Heart right ventricle (tissue), 16 donors: ENCODE data around the gene GON4L. TPM values are rescaled to one million over a fixed set of nuclear protein-coding genes. Genes with fewer than 3 reads are reported as not detected.
"Not testable (repeated sequence)": the region's sequence is repeated elsewhere in the genome, so short reads cannot be mapped to it uniquely, and the experiment has no call there.

Experiments
- ATAC-seq, 8 donors: fragments of 200-7000 bp; cut with Tn5 transposase; one replicate each; pipeline ENCODE4 v1.9.1; 2020; ENCODE audit warnings: mild to moderate bottlenecking in 8 of 8, moderate library complexity in 8 of 8, moderate number of reproducible peaks in 1 of 8
- DNase-seq, 2 donors: peaks; one replicate each; pipeline ENCODE4 v3.0.0-alpha.2; 2020
- H3K27ac ChIP-seq, 10 donors: fragments of 200-600 bp; sonication (generic) in 2 of 10; one replicate each; pipeline versions ENCODE4 v1.5.0 to v1.8.0; 2020 to 2022; ENCODE audit warnings: mild to moderate bottlenecking in 3 of 10
- H3K27me3 ChIP-seq, 7 donors: fragments of 200-600 bp; one replicate each; pipeline ENCODE4 v1.8.0; 2021 to 2022; ENCODE audit warnings: mild to moderate bottlenecking in 2 of 7
- H3K36me3 ChIP-seq, 9 donors: fragments of 200-600 bp; sonication (generic) in 1 of 9; one replicate each; pipeline versions ENCODE4 v1.5.0 to v1.8.0; 2020 to 2022; ENCODE audit warnings: mild to moderate bottlenecking in 2 of 9
- H3K4me1 ChIP-seq, 9 donors: fragments of 200-600 bp; sonication (generic) in 1 of 9; one replicate each; pipeline versions ENCODE4 v1.5.0 to v1.8.0; 2020 to 2022; ENCODE audit warnings: mild to moderate bottlenecking in 4 of 9
- H3K4me3 ChIP-seq, 10 donors: fragments of 200-600 bp; sonication (generic) in 2 of 10; one replicate each; pipeline versions ENCODE4 v1.5.0 to v1.8.0; 2020 to 2022; ENCODE audit warnings: mild to moderate bottlenecking in 7 of 10, moderate library complexity in 2 of 10
- H3K9me3 ChIP-seq, 11 donors: fragments of 200-600 bp in 10 of 11; sonication (generic) in 2 of 11; one replicate each; pipeline versions ENCODE4 v1.5.0 to v1.8.0; 2013 to 2022; ENCODE audit warnings: mild to moderate bottlenecking in 2 of 11, control low read depth in 1 of 11, moderate library complexity in 1 of 11
- WGBS, 2 donors: extraction: QIAGEN DNeasy Blood & Tissue Kit; methylation state at CpG; one replicate each; pipeline ENCODE4 v1.1.7; 2013; ENCODE audit warnings: inconsistent platforms in 1 of 2; 5-methylcytosine and 5-hydroxymethylcytosine counted together
- intact Hi-C, 10 donors: fragments of 100-400 bp; cut with DNase I; formaldehyde crosslinking; loops; one replicate each; pipeline versions ENCODE4 v1.11.1 to v1.14.2; 2022
- polyA plus RNA-seq, 2 donors: library from polyadenylated mRNA; stranded (reverse); fragments of 200-250 nt; gene quantifications; one replicate each; pipeline ENCODE4 v1.2.3, GENCODE V29; 2013
- total RNA-seq, 10 donors: library from RNA; stranded (reverse); fragmentation: NEBNext Ultra II Directional in 3 of 10; extraction: Animal tissue kit (Norgen Biotek cat#: 25700) in 3 of 10; gene quantifications; one replicate each; pipeline versions ENCODE4 v1.2.1 to v1.2.4, GENCODE V29; 2021 to 2023
- TF ChIP-seq, protein P1 (sequence below), 9 donors: fragments of 200-600 bp; sonication (generic) in 2 of 9; IDR thresholded peaks; one replicate each; pipeline versions ENCODE4 v1.5.0 to v1.8.0; 2021 to 2022; ENCODE audit warnings: antibody characterized with exemption in 9 of 9, mild to moderate bottlenecking in 5 of 9, moderate library complexity in 1 of 9
- donor health status: Arrhythmogenic right ventricular cardiomyopathy.
- donor health status: ischemic (EF 13 %, LVEDD 7.1; RV severe dilation, severe dysfunction).
- donor health status: healthy with polysubstance abuse.
- donor health status: DM: no; HTN: yes; CAD: no.
- donor health status: DM: no; HTN: no; CAD: no.
- donor health status: ischemic (EF 25% LVEDD 6.9; RV normal size, moderate dysfunction).
- donor health status: ischemic (EF 25% LVEDD 5.7; RV mildly dilated, moderate dysfunction).
- donor health status: healthy.
- donor health status: DM: yes; HTN: yes; CAD: no.
- donor health status: Ischemic cardiomyopathy.
- donor health status: ischemic (EF 35%, LVEDD 5.7; RV mildly dilated, moderate dysfunction).
- donor health status: nonischemic (EF 11% LVEDD 7.7; RV severe dilation, severe dysfunction).
- donor health status: DM: yes; HTN: yes; CAD: no.
- donor health status: PGD.
- donor health status: ischemic (EF 29% LVEDD 5.4; RV normal size, mild dysfunction).
- donor health status: nonischemic (EF 23%, LVEDD 6.1; RV moderate dilation, normal function).

Gene GON4L
- total and polyA plus RNA-seq, 12 donors, result 8.8 to 30.7 (median 26.7) TPM

DNA sequence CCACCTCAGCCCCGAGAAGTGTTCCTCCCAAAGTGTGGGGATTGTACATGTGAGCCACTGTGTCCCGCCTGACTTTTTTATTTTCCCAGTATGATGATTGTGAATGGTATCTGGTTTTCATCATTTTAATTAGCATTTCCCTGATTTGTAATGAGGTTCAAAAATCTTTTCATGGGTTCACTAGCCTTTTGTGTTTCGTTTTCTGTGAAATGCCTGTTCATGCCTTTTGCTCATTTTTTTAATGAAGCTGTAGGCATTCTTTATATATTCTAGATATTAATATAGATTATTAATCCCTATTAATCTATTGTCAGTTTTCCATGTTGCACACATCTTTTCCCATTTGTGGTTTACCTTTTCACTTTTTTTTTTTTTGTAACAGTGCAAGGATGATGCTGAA is 147.6 kb downstream of the GON4L start:
- DNase-seq (no peak), ATAC-seq (no peak)
- H3K4me1 ChIP-seq, result peaks cover 2 to 15% (median 10%) of the 10 kb centered on the region in 9 donors

DNA sequence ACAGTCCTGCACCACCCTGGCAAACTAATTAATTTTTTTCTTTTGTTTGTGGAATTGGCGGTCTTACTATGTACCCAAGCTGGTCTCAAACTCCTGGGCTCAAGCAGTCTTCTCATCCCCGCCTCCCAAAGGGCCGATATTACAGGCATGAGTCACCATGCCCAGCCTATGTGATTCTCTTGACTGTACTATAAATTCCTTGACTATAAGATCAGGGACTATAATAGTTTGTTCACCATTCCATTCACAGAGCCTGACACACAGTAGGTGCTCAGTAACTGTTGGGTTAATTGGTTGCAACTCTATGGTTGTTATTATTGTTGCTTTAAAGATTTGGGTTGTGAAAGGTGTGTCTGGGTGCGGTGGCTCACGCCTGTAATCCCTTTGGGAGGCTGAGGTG is 150.9 kb downstream of the GON4L start:
- Histone ChIP-seq H3K36me3 (peaks cover 0 to 21% (median 0%) of the 10 kb centered on the region in 9 donors), H3K4me1 (peaks cover 0 to 22% (median 0%) of the 10 kb centered on the region in 9 donors), H3K9me3 (peaks cover 0 to 4% (median 0%) of the 10 kb centered on the region in 11 donors), H3K4me3 (no peak overlapping the region), H3K27me3 (no peaks in the 10 kb centered on the region), H3K27ac (no peak overlapping the region)
- TF ChIP-seq, protein P1, sequence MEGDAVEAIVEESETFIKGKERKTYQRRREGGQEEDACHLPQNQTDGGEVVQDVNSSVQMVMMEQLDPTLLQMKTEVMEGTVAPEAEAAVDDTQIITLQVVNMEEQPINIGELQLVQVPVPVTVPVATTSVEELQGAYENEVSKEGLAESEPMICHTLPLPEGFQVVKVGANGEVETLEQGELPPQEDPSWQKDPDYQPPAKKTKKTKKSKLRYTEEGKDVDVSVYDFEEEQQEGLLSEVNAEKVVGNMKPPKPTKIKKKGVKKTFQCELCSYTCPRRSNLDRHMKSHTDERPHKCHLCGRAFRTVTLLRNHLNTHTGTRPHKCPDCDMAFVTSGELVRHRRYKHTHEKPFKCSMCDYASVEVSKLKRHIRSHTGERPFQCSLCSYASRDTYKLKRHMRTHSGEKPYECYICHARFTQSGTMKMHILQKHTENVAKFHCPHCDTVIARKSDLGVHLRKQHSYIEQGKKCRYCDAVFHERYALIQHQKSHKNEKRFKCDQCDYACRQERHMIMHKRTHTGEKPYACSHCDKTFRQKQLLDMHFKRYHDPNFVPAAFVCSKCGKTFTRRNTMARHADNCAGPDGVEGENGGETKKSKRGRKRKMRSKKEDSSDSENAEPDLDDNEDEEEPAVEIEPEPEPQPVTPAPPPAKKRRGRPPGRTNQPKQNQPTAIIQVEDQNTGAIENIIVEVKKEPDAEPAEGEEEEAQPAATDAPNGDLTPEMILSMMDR (IDR thresholded peaks at IDR 0.05), result no peak
- WGBS, 2 donors, result 94 to 95% methylated on average over 5 of the region's 5 CpGs
- intact Hi-C loops, result no loop called here
- ATAC-seq (no peak), DNase-seq (no peak)

More for the DNA sequence above, 147.6 kb downstream of the GON4L start:
- no peak overlapping the region for H3K4me3 ChIP-seq
- no peak overlapping the region for H3K27ac ChIP-seq
- WGBS, 2 donors, result 97 to 98% methylated on average over 3 of the region's 3 CpGs
- intact Hi-C loops, result no loop called here
- H3K36me3 ChIP-seq, result peaks cover 0 to 53% (median 0%) of the 10 kb centered on the region in 9 donors
- H3K9me3 ChIP-seq, result peaks cover 0 to 4% (median 0%) of the 10 kb centered on the region in 11 donors
- no peaks in the 10 kb centered on the region for H3K27me3 ChIP-seq
- TF ChIP-seq, protein P1 (IDR thresholded peaks at IDR 0.05), result no peak

DNA sequence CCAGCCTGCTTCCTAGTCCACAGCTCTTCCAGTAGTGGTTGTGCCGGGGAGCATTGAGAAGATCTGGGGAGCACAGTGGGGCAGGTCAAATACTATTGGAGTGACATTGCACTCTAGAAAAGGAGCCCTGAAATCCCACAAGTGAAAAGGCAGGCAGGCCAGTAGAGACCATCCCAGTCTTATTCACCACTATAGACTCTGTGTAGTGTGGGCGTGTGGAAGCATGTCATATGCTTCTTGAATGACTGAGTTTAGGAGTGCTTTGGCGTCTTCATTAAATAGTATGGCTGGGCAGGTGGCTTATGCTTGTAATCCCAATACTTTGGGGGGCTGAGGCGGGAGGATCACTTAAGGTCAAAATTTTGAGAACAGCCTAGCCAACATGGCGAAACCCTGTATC is 152.6 kb downstream of the GON4L start:
- WGBS, 2 donors, result 95 to 96% methylated on average over 4 to 5 of the region's 5 CpGs
- peaks cover 0 to 22% (median 0%) of the 10 kb centered on the region in 9 donors for H3K4me1 ChIP-seq
- H3K4me3 ChIP-seq, H3K27me3 ChIP-seq, DNase-seq, H3K36me3 ChIP-seq, intact Hi-C loops, H3K9me3 ChIP-seq, H3K27ac ChIP-seq: not testable (repeated sequence)
- peak in 1 of 8 donors; percentile 34 for ATAC-seq

DNA sequence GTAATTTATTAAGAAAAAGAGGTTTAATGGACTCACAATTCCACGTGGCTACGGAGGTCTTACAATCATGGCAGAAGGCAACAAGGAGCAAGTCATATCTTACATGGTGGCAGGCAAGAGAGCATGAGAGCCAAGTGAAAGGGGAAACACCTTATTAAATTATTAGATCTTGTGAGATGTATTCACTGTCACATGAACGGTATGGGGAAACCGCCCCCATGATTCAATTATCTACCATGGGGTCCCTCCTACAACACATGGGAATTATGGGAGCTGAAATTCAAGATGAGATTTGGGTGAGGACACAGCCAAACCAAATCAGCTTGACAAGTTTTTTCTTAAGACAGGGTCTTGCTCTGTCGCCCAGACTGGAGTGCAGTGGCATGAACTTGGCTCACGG is 153.8 kb downstream of the GON4L start:
- DNase-seq (no peak), ATAC-seq (no peak)
- 92 to 95% methylated on average over 6 of the region's 6 CpGs for WGBS, 2 donors

DNA sequence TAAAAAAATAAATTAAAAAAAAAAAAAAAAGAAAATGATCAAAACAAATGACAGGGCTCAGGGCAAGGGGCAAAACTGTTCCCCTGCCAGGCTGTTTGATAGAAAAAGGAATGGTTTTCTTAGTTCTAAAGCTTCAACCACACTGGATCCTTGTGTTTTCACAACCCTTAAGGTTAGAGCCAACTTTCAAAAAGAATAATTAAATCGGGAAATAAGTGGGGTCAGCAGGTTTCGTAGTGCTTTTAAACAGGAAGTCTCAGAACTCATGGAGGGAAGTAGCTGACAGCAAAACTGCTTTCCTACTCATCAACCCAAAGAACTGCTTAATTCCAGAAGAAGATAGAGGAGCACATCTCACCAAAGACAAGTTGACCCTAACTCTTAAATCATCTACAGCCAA is 155.3 kb downstream of the GON4L start:
- Histone ChIP-seq H3K4me1 (peaks cover 0 to 14% (median 2%) of the 10 kb centered on the region in 9 donors), H3K27ac (peak overlapping the region in 1 of 10 donors; percentile 44)
- H3K9me3 ChIP-seq, DNase-seq, H3K27me3 ChIP-seq, H3K4me3 ChIP-seq, H3K36me3 ChIP-seq, intact Hi-C loops: not testable (repeated sequence)
- 46 to 81% methylated on average over 2 of the region's 2 CpGs for WGBS, 2 donors
- peak in 2 of 8 donors; percentile 35 to 44 for ATAC-seq

More for the DNA sequence above, 153.8 kb downstream of the GON4L start:
- Histone ChIP-seq H3K4me1 (peaks cover 0 to 22% (median 0%) of the 10 kb centered on the region in 9 donors), H3K36me3 (no peaks in the 10 kb centered on the region), H3K9me3 (no peaks in the 10 kb centered on the region), H3K27me3 (no peaks in the 10 kb centered on the region), H3K4me3 (no peak overlapping the region), H3K27ac (no peak overlapping the region)
- TF ChIP-seq, protein P1 (IDR thresholded peaks at IDR 0.05), result no peak
- intact Hi-C loops, result no loop called here

Other genes with a start within 250 kb of the GON4L start
- 10 to 100 TPM; 14.8 to 20.3 (median 16.8) TPM for gene MSTO1, start 247.0 kb downstream of the GON4L start, total RNA-seq
- gene MSTO1, start 247.0 kb downstream of the GON4L start, polyA plus RNA-seq, result 10 to 100 TPM; 23.2 TPM
- gene YY1AP1, start 168.4 kb downstream of the GON4L start, total RNA-seq, result 10 to 100 TPM; 61.4 to 85.1 (median 69.5) TPM
- 10 to 100 TPM; 32.3 to 34.7 TPM for gene YY1AP1, start 168.4 kb downstream of the GON4L start, polyA plus RNA-seq
- 100 to 1,000 TPM in 9 of 10 donors, 10 to 100 TPM in 1; 96.9 to 124 (median 113) TPM for gene DAP3, start 168.1 kb downstream of the GON4L start, total RNA-seq
- gene DAP3, start 168.1 kb downstream of the GON4L start, polyA plus RNA-seq, result 100 to 1,000 TPM in 1 of 2 donors, 10 to 100 TPM in 1; 82.3 to 141 TPM
- gene SYT11, start 2.4 kb upstream of the GON4L start, total RNA-seq, result 10 to 100 TPM in 9 of 10 donors, 1 to 10 TPM in 1; 9.2 to 19.4 (median 12.8) TPM
- gene SYT11, start 2.4 kb upstream of the GON4L start, polyA plus RNA-seq, result 1 to 10 TPM; 1.8 to 9.5 TPM
- gene RIT1, start 54.1 kb upstream of the GON4L start, total RNA-seq, result 10 to 100 TPM; 12.8 to 32.3 (median 21.9) TPM
- gene RIT1, start 54.1 kb upstream of the GON4L start, polyA plus RNA-seq, result 10 to 100 TPM; 11.5 to 17.0 TPM
- gene KHDC4, start 77.2 kb upstream of the GON4L start, total RNA-seq, result 10 to 100 TPM; 17.6 to 30.3 (median 22.0) TPM
- 10 to 100 TPM; 14.3 to 33.8 TPM for gene KHDC4, start 77.2 kb upstream of the GON4L start, polyA plus RNA-seq
- gene RXFP4, start 84.4 kb upstream of the GON4L start, total RNA-seq, result not detected
- gene RXFP4, start 84.4 kb upstream of the GON4L start, polyA plus RNA-seq, result under 1 TPM in 1 of 2 donors, not detected in 1; 0.04 TPM
- 10 to 100 TPM; 48.6 to 79.8 (median 58.2) TPM for gene ARHGEF2, start 121.3 kb upstream of the GON4L start, total RNA-seq
- gene ARHGEF2, start 121.3 kb upstream of the GON4L start, polyA plus RNA-seq, result 10 to 100 TPM; 22.7 to 38.0 TPM
- 100 to 1,000 TPM in 2 of 10 donors, 10 to 100 TPM in 8; 70.3 to 124 (median 73.7) TPM for gene SSR2, start 163.7 kb upstream of the GON4L start, total RNA-seq
- gene SSR2, start 163.7 kb upstream of the GON4L start, polyA plus RNA-seq, result 100 to 1,000 TPM in 1 of 2 donors, 10 to 100 TPM in 1; 66.1 to 322 TPM
- 10 to 100 TPM; 19.9 to 32.2 (median 26.2) TPM for gene UBQLN4, start 196.6 kb upstream of the GON4L start, total RNA-seq
- gene UBQLN4, start 196.6 kb upstream of the GON4L start, polyA plus RNA-seq, result 10 to 100 TPM; 15.7 to 19.7 TPM
- 10 to 100 TPM; 49.4 to 64.9 (median 59.6) TPM for gene LAMTOR2, start 197.6 kb upstream of the GON4L start, total RNA-seq
- 100 to 1,000 TPM in 1 of 2 donors, 10 to 100 TPM in 1; 94.3 to 105 TPM for gene LAMTOR2, start 197.6 kb upstream of the GON4L start, polyA plus RNA-seq
- gene RAB25, start 203.9 kb upstream of the GON4L start, total RNA-seq, result under 1 TPM in 1 of 10 donors, not detected in 9; 0.50 TPM
- gene RAB25, start 203.9 kb upstream of the GON4L start, polyA plus RNA-seq, result under 1 TPM in 1 of 2 donors, not detected in 1; 0.17 TPM
- gene MEX3A, start 225.3 kb upstream of the GON4L start, total RNA-seq, result under 1 TPM; 0.09 to 0.31 (median 0.19) TPM
- gene MEX3A, start 225.3 kb upstream of the GON4L start, polyA plus RNA-seq, result under 1 TPM; 0.17 to 0.29 TPM